ENCODE results near the gene CPXM1. TPM values are rescaled to one million over a fixed set of nuclear protein-coding genes. Genes with fewer than 3 reads are reported as not detected.

The CPXM1 gene
- total RNA-seq, 2 donors from 2014 or later = 80.1 to 106 TPM

- Mint-ChIP-seq H3K9me3 (no peaks in the 10 kb centered on the region), H3K27me3 (ENCODE audit: insufficient read depth) (peaks cover 30% of the 10 kb centered on the region), H3K4me3 (no peak overlapping the region), H3K36me3 (ENCODE audit: low read depth) (no peaks in the 10 kb centered on the region), H3K27ac (no peak overlapping the region), H3K4me1 (peaks cover 14% of the 10 kb centered on the region)
- TF ChIP-seq CTCF (conservative IDR thresholded peaks at IDR 0.05) = no peak
- Histone ChIP-seq H3K27ac (ENCODE audit: low read depth, low read length) (no peak overlapping the region), H3K4me3 (ENCODE audit: low read length) (no peak overlapping the region), H3K4me1 (ENCODE audit: control insufficient read depth, insufficient read depth, low read length) (peaks cover 5% of the 10 kb centered on the region), H3K9ac (ENCODE audit: extremely low read depth, low read length, poor library complexity, severe bottlenecking) (no peak overlapping the region), H3K27me3 (ENCODE audit: control insufficient read depth, insufficient read depth, low read length, poor library complexity, severe bottlenecking) (peaks cover 5% of the 10 kb centered on the region), H3K36me3 (ENCODE audit: control insufficient read depth, insufficient read depth, low read length) (no peaks in the 10 kb centered on the region), H3K9me3 (ENCODE audit: control insufficient read depth, low read length) (no peaks in the 10 kb centered on the region)
- DNase-seq = peak; percentile 45
- WGBS, 2 experiments (ENCODE audit: insufficient coverage in 1 of 2, insufficient read length in 1 of 2) = 67 to 74% methylated on average over 6 to 19 of the region's 19 CpGs
Measured at GRCh38 chr20:2759603-2760296, 40.7 kb downstream of the CPXM1 start.

- H3K27ac ChIP-seq (ENCODE audit: low read depth, low read length) = no peak overlapping the region
- H3K4me3 ChIP-seq (ENCODE audit: low read length) = no peak overlapping the region
- H3K36me3 Mint-ChIP-seq (ENCODE audit: low read depth) = no peaks in the 10 kb centered on the region
- H3K27ac Mint-ChIP-seq = no peak overlapping the region
- DNase-seq = no peak
- no peak for TF ChIP-seq CTCF (conservative IDR thresholded peaks at IDR 0.05)
- no peaks in the 10 kb centered on the region for H3K9me3 Mint-ChIP-seq
- H3K36me3 ChIP-seq (ENCODE audit: control insufficient read depth, insufficient read depth, low read length) = no peaks in the 10 kb centered on the region
- H3K9me3 ChIP-seq (ENCODE audit: control insufficient read depth, low read length) = no peaks in the 10 kb centered on the region
- no peak overlapping the region for H3K4me3 Mint-ChIP-seq
- peaks cover 14% of the 10 kb centered on the region for H3K4me1 Mint-ChIP-seq
- no peak overlapping the region for H3K9ac ChIP-seq (ENCODE audit: extremely low read depth, low read length, poor library complexity, severe bottlenecking)
- H3K4me1 ChIP-seq (ENCODE audit: control insufficient read depth, insufficient read depth, low read length) = peaks cover 5% of the 10 kb centered on the region
- 90 to 100% methylated on average over 4 to 10 of the region's 10 CpGs for WGBS, 2 experiments (ENCODE audit: insufficient coverage in 1 of 2, insufficient read length in 1 of 2)
- H3K27me3 Mint-ChIP-seq (ENCODE audit: insufficient read depth) = peaks cover 36% of the 10 kb centered on the region
- peaks cover 11% of the 10 kb centered on the region for H3K27me3 ChIP-seq (ENCODE audit: control insufficient read depth, insufficient read depth, low read length, poor library complexity, severe bottlenecking)
Measured at GRCh38 chr20:2759143-2759542, 41.3 kb downstream of the CPXM1 start.

GRCh38 chr20:2757969-2758368 is 42.5 kb downstream of the CPXM1 start:
- Mint-ChIP-seq H3K4me1 (peaks cover 11% of the 10 kb centered on the region), H3K36me3 (ENCODE audit: low read depth) (no peaks in the 10 kb centered on the region), H3K9me3 (no peaks in the 10 kb centered on the region), H3K4me3 (no peak overlapping the region), H3K27ac (no peak overlapping the region), H3K27me3 (ENCODE audit: insufficient read depth) (peaks cover 48% of the 10 kb centered on the region)
- no peak for DNase-seq
- Histone ChIP-seq H3K9ac (ENCODE audit: extremely low read depth, low read length, poor library complexity, severe bottlenecking) (no peak overlapping the region), H3K4me3 (ENCODE audit: low read length) (no peak overlapping the region), H3K27me3 (ENCODE audit: control insufficient read depth, insufficient read depth, low read length, poor library complexity, severe bottlenecking) (peaks cover 23% of the 10 kb centered on the region), H3K27ac (ENCODE audit: low read depth, low read length) (no peak overlapping the region), H3K4me1 (ENCODE audit: control insufficient read depth, insufficient read depth, low read length) (peaks cover 5% of the 10 kb centered on the region), H3K9me3 (ENCODE audit: control insufficient read depth, low read length) (no peaks in the 10 kb centered on the region), H3K36me3 (ENCODE audit: control insufficient read depth, insufficient read depth, low read length) (no peaks in the 10 kb centered on the region)
- WGBS, 2 experiments (ENCODE audit: insufficient coverage in 1 of 2, insufficient read length in 1 of 2) = 90 to 94% methylated on average over 2 to 5 of the region's 5 CpGs
- no peak for TF ChIP-seq CTCF (conservative IDR thresholded peaks at IDR 0.05)

Measured in endodermal cell (in vitro differentiated cells).